Measurements from ENCODE around the gene PHACTR2.
"Not testable (repeated sequence)": the region's sequence is repeated elsewhere in the genome, so short reads cannot be mapped to it uniquely, and the experiment has no call there.

Gene PHACTR2

DNA sequence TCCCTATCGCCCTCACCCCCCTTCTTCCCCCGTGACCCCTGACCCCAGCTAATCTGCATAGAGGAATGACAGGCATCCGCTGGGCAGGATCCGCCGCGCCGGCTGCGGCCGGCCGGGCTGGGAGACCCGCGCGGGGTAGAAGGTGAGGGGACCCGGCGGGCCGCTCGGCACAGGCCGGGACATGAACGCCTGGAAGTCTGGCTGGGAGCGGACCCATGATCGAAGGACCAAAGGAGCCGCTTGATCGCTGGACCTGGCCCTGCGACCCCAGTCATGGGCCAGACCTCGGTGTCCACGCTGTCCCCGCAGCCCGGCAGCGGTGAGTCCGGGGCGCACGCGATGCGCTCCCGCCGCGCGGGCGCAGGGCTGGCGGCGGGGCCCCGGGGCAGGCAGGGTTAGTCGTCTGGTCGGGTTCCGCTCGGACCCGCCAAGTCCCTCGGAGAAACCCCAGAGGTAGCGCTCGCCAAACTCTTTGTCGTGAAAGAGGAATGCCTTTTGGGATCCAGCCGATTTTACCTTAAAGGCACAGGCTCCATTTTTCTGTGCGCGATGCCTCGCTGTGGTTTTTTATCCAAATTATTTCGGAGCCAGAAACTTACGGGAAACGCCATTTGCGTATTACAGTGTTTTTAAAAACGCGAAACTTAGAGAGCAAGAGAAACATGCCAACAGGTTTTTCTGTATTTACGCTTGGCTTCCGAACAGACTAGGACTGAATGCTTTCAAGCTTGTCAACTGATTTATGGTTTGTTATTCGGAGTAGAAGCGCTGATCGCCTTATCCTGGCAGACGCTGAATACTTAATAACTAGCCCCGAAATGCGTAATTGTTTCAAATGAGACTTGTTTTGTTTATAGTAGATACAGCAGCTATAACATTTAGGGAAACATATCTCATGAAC is at the start of gene PHACTR2:
TSS of gene PHACTR2 (plus strand) at position 75 of the 901 bp plus-strand sequence. CDS start at position 274, 199 bp downstream.
- DNase-seq, result peak; percentile 35 to 52

- DNase-seq, result no peak
These were observed 48.4 kb upstream of the PHACTR2 start for GRCh38 chr6:143629104-143630080.

- DNase-seq, result not testable (repeated sequence)
These were observed 46.6 kb upstream of the PHACTR2 start for GRCh38 chr6:143631196-143631595.

- no peak for DNase-seq
These were observed 44.9 kb upstream of the PHACTR2 start for GRCh38 chr6:143632894-143633293.

GRCh38 chr6:143634486-143634885 is 43.3 kb upstream of the PHACTR2 start:
- DNase-seq, result peak in 1 of 2 experiments; percentile 7

GRCh38 chr6:143637691-143638090 is 40.1 kb upstream of the PHACTR2 start:
- no peak for DNase-seq

DNA sequence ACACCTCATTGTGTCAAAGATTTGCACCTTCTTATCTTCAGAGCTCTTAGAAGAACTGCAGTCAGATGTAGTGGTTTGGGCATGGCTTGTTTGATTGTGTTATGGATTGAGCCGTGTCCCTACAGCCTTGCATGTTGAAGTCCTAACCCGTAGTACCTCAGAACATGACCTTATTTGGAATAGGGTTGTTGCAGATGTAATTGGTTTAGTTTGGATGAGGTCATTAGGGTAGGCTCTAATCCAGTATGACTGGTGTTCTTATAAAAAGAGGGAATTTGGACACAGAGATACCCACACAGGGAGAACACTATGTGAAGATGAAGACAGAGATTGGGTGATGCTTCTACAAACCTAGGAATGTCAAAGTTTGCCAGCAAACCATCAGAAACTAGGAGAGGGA is 35.4 kb upstream of the PHACTR2 start:
- DNase-seq, result no peak

DNA sequence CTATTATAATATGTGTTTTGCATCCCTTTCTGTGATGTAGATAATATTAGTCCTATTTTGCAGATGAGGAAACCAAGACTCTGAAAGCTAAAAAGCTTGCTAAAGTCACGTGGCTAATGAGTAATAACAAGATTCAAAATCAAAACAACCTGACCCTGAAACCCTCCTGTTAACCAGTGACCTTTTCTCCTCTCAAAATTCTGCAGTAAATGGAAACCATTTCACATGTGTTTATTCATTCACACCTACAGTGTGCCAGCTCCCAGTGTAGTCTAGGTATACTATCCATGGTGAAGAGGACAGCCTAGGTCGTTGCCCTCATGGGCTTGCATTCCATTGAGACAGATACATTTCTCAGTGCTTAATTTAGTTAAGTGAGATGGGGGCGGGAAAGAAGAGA is 30.6 kb upstream of the PHACTR2 start:
- DNase-seq, result no peak

- DNase-seq, result no peak
These were observed 30.0 kb upstream of the PHACTR2 start for GRCh38 chr6:143647732-143648131.

GRCh38 chr6:143649319-143649718 is 28.4 kb upstream of the PHACTR2 start:
- not testable (repeated sequence) for DNase-seq

- DNase-seq, result not testable (repeated sequence)
These were observed 26.4 kb upstream of the PHACTR2 start for GRCh38 chr6:143651328-143651727.

- no peak for DNase-seq
These were observed 24.9 kb upstream of the PHACTR2 start for GRCh38 chr6:143652841-143653331.

- no peak for DNase-seq
These were observed 22.2 kb upstream of the PHACTR2 start for GRCh38 chr6:143655541-143655940.

- DNase-seq, result no peak
These were observed 21.7 kb upstream of the PHACTR2 start for GRCh38 chr6:143656026-143656425.

- DNase-seq, result no peak
These were observed 20.0 kb upstream of the PHACTR2 start for GRCh38 chr6:143657809-143658208.

- not testable (repeated sequence) for DNase-seq
These were observed 17.6 kb upstream of the PHACTR2 start for GRCh38 chr6:143660170-143660569.

GRCh38 chr6:143664171-143664570 is 13.6 kb upstream of the PHACTR2 start:
- DNase-seq, result no peak

DNA sequence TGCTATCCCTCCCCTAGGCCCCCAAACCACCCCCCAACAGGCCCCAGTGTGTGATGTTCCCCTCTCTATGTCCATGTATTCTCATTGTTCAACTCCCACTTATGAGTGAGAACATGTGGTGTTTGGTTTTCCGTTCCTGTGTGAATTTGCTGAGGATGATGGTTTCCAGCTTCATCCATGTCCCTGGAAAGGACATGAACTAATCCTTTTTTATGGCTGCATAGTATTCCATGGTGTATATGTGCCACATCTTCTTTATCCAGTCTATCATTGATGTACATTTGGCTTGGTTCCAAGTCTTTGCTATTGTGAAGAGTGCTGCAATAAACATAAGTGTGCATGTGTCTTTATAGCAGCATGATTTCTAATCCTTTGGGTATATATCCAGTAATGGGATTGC is 11.8 kb upstream of the PHACTR2 start:
- DNase-seq, result not testable (repeated sequence)

DNA sequence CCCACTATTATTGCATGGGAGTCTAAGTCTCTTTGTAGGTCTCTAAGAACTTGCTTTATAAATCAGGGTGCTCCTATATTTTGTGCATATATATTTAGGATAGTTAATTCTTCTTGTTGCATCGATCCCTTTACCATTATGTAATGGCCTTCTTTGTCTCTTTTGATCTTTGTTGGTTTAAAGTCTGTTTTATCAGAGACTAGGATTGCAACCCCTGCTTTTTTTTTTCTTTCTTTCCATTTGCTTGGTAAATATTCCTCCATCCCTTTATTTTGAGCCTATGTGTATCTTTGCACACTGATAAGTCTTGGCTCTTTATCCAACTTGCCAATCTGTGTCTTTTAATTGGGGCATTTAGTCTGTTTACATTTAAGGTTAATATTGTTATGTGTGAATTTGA is 8.3 kb upstream of the PHACTR2 start:
- not testable (repeated sequence) for DNase-seq

- no peak for DNase-seq
These were observed 4.1 kb upstream of the PHACTR2 start for GRCh38 chr6:143673669-143674068.

GRCh38 chr6:143674483-143675381 is 3.0 kb upstream of the PHACTR2 start:
- no peak for DNase-seq

- DNase-seq, result no peak
These were observed 2.3 kb upstream of the PHACTR2 start for GRCh38 chr6:143675382-143675900.
